Stimulated activated CD8-positive, alpha-beta memory T cell treated with anti-CD3 and anti-CD28 coated beads, Interleukin-2, amount 100 ng/mL, for 48 hours (primary cell): ENCODE measurements around the gene SNAPC5.
"Not testable (repeated sequence)": the region's sequence is repeated elsewhere in the genome, so short reads cannot be mapped to it uniquely, and the experiment has no call there.

Source experiments
- DNase-seq, 2 donors: peaks; one replicate each; pipeline ENCODE4 v3.0.0-alpha.2; 2020; ENCODE audit warnings: low read depth in 2 of 2

SNAPC5 gene

GRCh38 chr15:66497502-66498455, at the start of gene SNAPC5:
TSS of gene SNAPC5 (minus strand) at chr15:66497762. CDS start at chr15:66497731, 31 bp downstream.
- DNase-seq, result peak; percentile 97 to 99

- DNase-seq, result no peak
Measured at GRCh38 chr15:66545255-66545654, 47.7 kb upstream of the SNAPC5 start.

GRCh38 chr15:66542896-66543295, 45.3 kb upstream of the SNAPC5 start:
- DNase-seq, result no peak

GRCh38 chr15:66535056-66535455, 37.5 kb upstream of the SNAPC5 start:
- DNase-seq, result no peak

GRCh38 chr15:66524838-66525237, 27.3 kb upstream of the SNAPC5 start:
- no peak for DNase-seq

GRCh38 chr15:66523926-66524325, 26.4 kb upstream of the SNAPC5 start:
- no peak for DNase-seq

- no peak for DNase-seq
Measured at GRCh38 chr15:66515901-66516322, 18.4 kb upstream of the SNAPC5 start.

GRCh38 chr15:66514586-66514985, 17.0 kb upstream of the SNAPC5 start:
- DNase-seq, result no peak

GRCh38 chr15:66508293-66508883, 10.8 kb upstream of the SNAPC5 start:
- no peak for DNase-seq

- DNase-seq, result no peak
Measured at GRCh38 chr15:66505818-66506217, 8.3 kb upstream of the SNAPC5 start.

- DNase-seq, result no peak
Measured at GRCh38 chr15:66505430-66505811, 7.9 kb upstream of the SNAPC5 start.

- peak; percentile 65 to 68 for DNase-seq
Measured at GRCh38 chr15:66504563-66505429, 7.2 kb upstream of the SNAPC5 start, which contains the start of the genes RPL4 and ZWILCH. TSS of gene RPL4 (minus strand) at chr15:66504855. CDS start at chr15:66504790, 65 bp downstream. TSS of gene ZWILCH (plus strand) at chr15:66505326. CDS start at chr15:66505339, 13 bp downstream.

GRCh38 chr15:66503780-66504562, 6.4 kb upstream of the SNAPC5 start:
- no peak for DNase-seq

GRCh38 chr15:66503041-66503648, 5.6 kb upstream of the SNAPC5 start:
- DNase-seq, result not testable (repeated sequence)

- no peak for DNase-seq
Measured at GRCh38 chr15:66502491-66502890, 4.9 kb upstream of the SNAPC5 start.

- DNase-seq, result not testable (repeated sequence)
Measured at GRCh38 chr15:66500346-66500745, 2.8 kb upstream of the SNAPC5 start.

- DNase-seq, result no peak
Measured at GRCh38 chr15:66498501-66499386, 1.2 kb upstream of the SNAPC5 start.

GRCh38 chr15:66496951-66497501, 536 bp downstream of the SNAPC5 start:
- no peak for DNase-seq

- DNase-seq, result no peak
Measured at GRCh38 chr15:66494262-66494661, 3.3 kb downstream of the SNAPC5 start.
